PC-3 (cell line): ENCODE data around the gene FOSB. TPM values are rescaled to one million over a fixed set of nuclear protein-coding genes. Genes with fewer than 3 reads are reported as not detected.
A peak's percentile ranks its signal among the peaks of the same experiment; 100 is the strongest.

Source experiments
- ATAC-seq: fragments of 200-7000 bp; cut with Tn5 transposase; 2 replicates; pipeline ENCODE4 v1.9.1; 2020; ENCODE audit warnings: mild to moderate bottlenecking, moderate library complexity
- BruUV-seq: library from RNA; stranded (reverse); fragments of 400-500 nt; replicated peaks from 2 replicates; lab custom pipeline; 2021; lab: Mats Ljungman, UMichigan
- CTCF ChIA-PET: fragments of 300-600 bp; sonication (Branson Sonifier 250); formaldehyde crosslinking; loops from one replicate; lab custom pipeline; 2022; ENCODE audit warnings: antibody characterized with exemption; lab: Charles Lee
- POLR2A ChIA-PET: fragments of 300-600 bp; sonication (Branson Sonifier 250); formaldehyde crosslinking; loops from one replicate; lab custom pipeline; 2022; ENCODE audit warnings: antibody characterized with exemption; ENCODE audit not compliant: unreplicated experiment; lab: Charles Lee
- DNase-seq: peaks from one replicate; pipeline ENCODE4 v3.0.0-alpha.2; 2015
- H2AFZ ChIP-seq: fragments of 300-600 bp; sonication (generic); 2 replicates; pipeline ENCODE4 v1.6.0; 2016; ENCODE audit warnings: antibody characterized with exemption, low read length
- H3F3A ChIP-seq: fragments of 300-600 bp; sonication (generic); one replicate; pipeline ENCODE4 v1.6.0; 2017; ENCODE audit warnings: antibody characterized with exemption, low read length, control low read depth, mild to moderate bottlenecking; ENCODE audit not compliant: unreplicated experiment
- H3K27ac ChIP-seq: fragments of 300-600 bp; sonication (generic); 2 replicates; pipeline ENCODE4 v1.5.1; 2016; ENCODE audit warnings: mild to moderate bottlenecking, low read length
- H3K27me3 ChIP-seq: fragments of 300-600 bp; sonication (generic); 2 replicates; pipeline ENCODE4 v1.6.1; 2016; ENCODE audit warnings: low read length, mixed read lengths
- H3K36me3 ChIP-seq: fragments of 300-600 bp; sonication (generic); 2 replicates; pipeline ENCODE4 v1.6.1; 2016; ENCODE audit warnings: low read depth, mixed run types, low read length, mixed read lengths
- H3K4me1 ChIP-seq: fragments of 300-600 bp; sonication (generic); 2 replicates; pipeline ENCODE4 v1.5.1; 2016; ENCODE audit warnings: low read length; ENCODE audit not compliant: insufficient read depth
- H3K4me2 ChIP-seq: fragments of 300-600 bp; sonication (generic); 2 replicates; pipeline ENCODE4 v1.6.0; 2016; ENCODE audit warnings: low read length
- H3K4me3 ChIP-seq: fragments of 300-600 bp; sonication (generic); 2 replicates; pipeline ENCODE4 v1.5.1; 2016; ENCODE audit warnings: mild to moderate bottlenecking, low read length, mixed read lengths
- H3K79me2 ChIP-seq: fragments of 300-600 bp; sonication (generic); 2 replicates; pipeline ENCODE4 v1.6.1; 2017; ENCODE audit warnings: low read length, mixed read lengths
- H3K9ac ChIP-seq: fragments of 300-600 bp; sonication (generic); 2 replicates; pipeline ENCODE4 v1.6.0; 2016; ENCODE audit warnings: mild to moderate bottlenecking, low read length
- H3K9me2 ChIP-seq: fragments of 300-600 bp; sonication (generic); replicated peaks from 2 replicates; pipeline ENCODE4 v1.6.1; 2016; ENCODE audit warnings: mixed run types, low read length, mixed read lengths
- H3K9me3 ChIP-seq: fragments of 300-600 bp; sonication (generic); 2 replicates; pipeline ENCODE4 v1.6.1; 2016; ENCODE audit warnings: low read length, mixed read lengths
- H4K20me1 ChIP-seq: fragments of 300-600 bp; sonication (generic); 2 replicates; pipeline ENCODE4 v1.6.1; 2016; ENCODE audit warnings: low read length, mixed read lengths
- EZH2 ChIP-seq: fragments of 300-600 bp; sonication (generic); IDR thresholded peaks from one replicate; pipeline ENCODE4 v1.6.1; 2017; ENCODE audit warnings: antibody characterized with exemption, mild to moderate bottlenecking, low read length; ENCODE audit not compliant: unreplicated experiment
- EZH2phosphoT487 ChIP-seq: fragments of 300-600 bp; sonication (generic); IDR thresholded peaks from 2 replicates; pipeline ENCODE4 v1.6.1; 2018; ENCODE audit warnings: mild to moderate bottlenecking, antibody characterized with exemption, low read length, borderline replicate concordance
- intact Hi-C: fragments of 100-400 bp; cut with micrococcal nuclease; formaldehyde crosslinking; loops from 2 replicates; pipeline ENCODE4 v1.9.0; 2023
- total RNA-seq: library from RNA; depleted of rRNA; stranded (reverse); fragments of >200 nt; gene quantifications from 2 replicates; pipeline ENCODE4 v1.2.3, GENCODE V29; 2014
- TF ChIP-seq, protein P1 (sequence below): fragments of 300-600 bp; sonication (generic); conservative IDR thresholded peaks from 2 replicates; pipeline ENCODE4 v1.5.1; 2017; ENCODE audit warnings: antibody characterized with exemption, low read depth, mild to moderate bottlenecking, low read length

The FOSB gene
- total RNA-seq, 1 experiment from 2014 or later: 35.8 TPM

DNA sequence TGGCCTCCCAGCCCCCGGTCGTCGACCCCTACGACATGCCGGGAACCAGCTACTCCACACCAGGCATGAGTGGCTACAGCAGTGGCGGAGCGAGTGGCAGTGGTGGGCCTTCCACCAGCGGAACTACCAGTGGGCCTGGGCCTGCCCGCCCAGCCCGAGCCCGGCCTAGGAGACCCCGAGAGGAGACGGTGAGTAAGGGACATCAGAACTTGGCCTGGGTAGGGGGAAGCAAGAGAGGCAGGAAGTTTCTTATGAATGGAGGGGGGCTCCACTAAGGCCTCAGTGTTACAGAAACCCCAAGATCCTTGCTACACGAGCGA, 2.9 kb downstream of the FOSB start:
- no TSS peak for BruUV-seq
- ATAC-seq: no peak
- TF ChIP-seq EZH2phosphoT487 (no peak), EZH2 (no peak)
- TF ChIP-seq, protein P1, sequence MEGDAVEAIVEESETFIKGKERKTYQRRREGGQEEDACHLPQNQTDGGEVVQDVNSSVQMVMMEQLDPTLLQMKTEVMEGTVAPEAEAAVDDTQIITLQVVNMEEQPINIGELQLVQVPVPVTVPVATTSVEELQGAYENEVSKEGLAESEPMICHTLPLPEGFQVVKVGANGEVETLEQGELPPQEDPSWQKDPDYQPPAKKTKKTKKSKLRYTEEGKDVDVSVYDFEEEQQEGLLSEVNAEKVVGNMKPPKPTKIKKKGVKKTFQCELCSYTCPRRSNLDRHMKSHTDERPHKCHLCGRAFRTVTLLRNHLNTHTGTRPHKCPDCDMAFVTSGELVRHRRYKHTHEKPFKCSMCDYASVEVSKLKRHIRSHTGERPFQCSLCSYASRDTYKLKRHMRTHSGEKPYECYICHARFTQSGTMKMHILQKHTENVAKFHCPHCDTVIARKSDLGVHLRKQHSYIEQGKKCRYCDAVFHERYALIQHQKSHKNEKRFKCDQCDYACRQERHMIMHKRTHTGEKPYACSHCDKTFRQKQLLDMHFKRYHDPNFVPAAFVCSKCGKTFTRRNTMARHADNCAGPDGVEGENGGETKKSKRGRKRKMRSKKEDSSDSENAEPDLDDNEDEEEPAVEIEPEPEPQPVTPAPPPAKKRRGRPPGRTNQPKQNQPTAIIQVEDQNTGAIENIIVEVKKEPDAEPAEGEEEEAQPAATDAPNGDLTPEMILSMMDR: no peak
- Histone ChIP-seq H3K4me2 (peak overlapping the region; percentile 97), H3K4me3 (peak overlapping the region; percentile 79), H3K4me1 (peaks cover 11% of the 10 kb centered on the region), H3K36me3 (no peaks in the 10 kb centered on the region), H3K27me3 (no peaks in the 10 kb centered on the region), H3F3A (no peaks in the 10 kb centered on the region), H2AFZ (no peak overlapping the region), H3K9ac (no peak overlapping the region), H3K9me2 (no peaks in the 10 kb centered on the region), H3K27ac (peak overlapping the region; percentile 46), H3K79me2 (peaks cover 16% of the 10 kb centered on the region), H3K9me3 (no peaks in the 10 kb centered on the region), H4K20me1 (peaks cover 33% of the 10 kb centered on the region)
- DNase-seq: no peak
- POLR2A ChIA-PET: no interaction called here
- intact Hi-C loops: no loop called here
- CTCF ChIA-PET: no interaction called here

DNA sequence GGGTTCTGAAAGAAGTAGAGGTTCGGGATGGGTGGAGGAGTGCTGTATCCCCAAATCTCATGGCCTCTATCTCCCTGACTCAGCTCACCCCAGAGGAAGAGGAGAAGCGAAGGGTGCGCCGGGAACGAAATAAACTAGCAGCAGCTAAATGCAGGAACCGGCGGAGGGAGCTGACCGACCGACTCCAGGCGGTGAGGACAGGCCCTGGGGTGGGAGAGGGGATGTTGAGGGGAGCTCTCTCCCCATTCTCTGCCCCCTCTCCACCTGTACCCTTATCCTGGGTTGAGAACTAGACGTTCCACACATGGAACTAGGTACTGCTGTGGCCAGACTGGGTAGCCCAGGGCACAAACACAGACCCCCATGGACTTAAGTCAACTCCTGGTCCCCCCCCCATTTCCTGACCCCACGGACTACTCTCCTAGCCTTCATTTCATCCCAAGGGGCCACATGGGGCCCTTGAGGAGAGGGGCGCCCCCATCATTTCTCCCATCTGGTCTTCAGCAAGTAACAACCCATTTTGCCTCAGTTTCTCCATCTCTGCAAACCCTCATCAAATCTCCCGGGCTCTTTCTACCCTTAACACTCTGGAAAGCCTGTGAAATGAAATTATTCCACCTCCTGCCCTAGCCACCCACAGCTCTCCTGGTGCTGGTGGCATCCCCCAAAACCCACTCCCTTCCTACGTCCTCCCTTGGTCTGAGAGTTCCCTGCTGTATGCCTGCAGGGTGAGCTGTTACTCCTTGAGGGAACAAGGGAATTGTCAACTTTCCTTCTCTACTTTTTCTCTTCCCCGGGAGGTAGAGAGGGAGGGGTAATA, 3.5 kb downstream of the FOSB start:
- no TSS peak for BruUV-seq
- POLR2A ChIA-PET: no interaction called here
- ATAC-seq (no peak), DNase-seq (no peak)
- Histone ChIP-seq H3K27me3 (no peaks in the 10 kb centered on the region), H3K79me2 (peaks cover 16% of the 10 kb centered on the region), H2AFZ (no peak overlapping the region), H3K27ac (no peak overlapping the region), H3K9ac (no peak overlapping the region), H3F3A (no peaks in the 10 kb centered on the region), H3K4me2 (peak overlapping the region; percentile 97), H3K36me3 (no peaks in the 10 kb centered on the region), H3K4me3 (peak overlapping the region; percentile 79; the same call in 1 of the 2 replicates), H3K9me2 (no peaks in the 10 kb centered on the region), H4K20me1 (peaks cover 33% of the 10 kb centered on the region), H3K9me3 (no peaks in the 10 kb centered on the region), H3K4me1 (peaks cover 11% of the 10 kb centered on the region)
- TF ChIP-seq EZH2 (no peak), EZH2phosphoT487 (no peak)
- TF ChIP-seq, protein P1: no peak
- intact Hi-C loops: no loop called here
- CTCF ChIA-PET: no interaction called here

DNA sequence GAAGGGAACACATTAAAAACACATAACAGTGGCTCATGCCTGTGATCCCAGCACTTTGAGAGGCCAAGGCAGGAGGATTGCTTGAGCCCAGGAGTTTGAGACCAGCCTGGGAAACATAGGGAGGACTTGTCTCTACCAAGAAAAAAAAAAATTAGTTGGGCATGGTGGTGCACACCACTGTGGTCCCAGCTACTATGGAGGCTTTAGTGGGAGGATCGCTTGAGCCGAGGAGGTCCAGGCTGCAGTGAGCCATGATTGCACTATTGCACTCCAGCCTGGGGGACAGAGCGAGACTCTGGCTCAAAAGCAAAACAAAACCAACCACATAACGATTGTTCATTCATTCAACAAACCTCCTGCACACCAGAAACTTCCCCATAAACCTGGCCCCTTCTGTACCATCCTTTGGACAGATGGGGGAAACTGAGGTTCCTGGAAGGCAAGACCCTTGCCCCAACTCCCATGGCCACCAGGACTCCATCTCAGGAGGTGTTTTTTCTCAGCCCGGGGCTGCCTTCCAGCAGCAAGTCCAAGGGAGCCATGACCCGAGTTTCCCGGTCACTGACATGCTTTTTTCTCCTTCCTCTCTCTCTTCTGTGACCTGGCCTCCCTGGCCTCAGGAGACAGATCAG, 4.3 kb downstream of the FOSB start:
- no peaks in the 10 kb centered on the region for H3K36me3 ChIP-seq
- no peak for DNase-seq
- intact Hi-C loops: no loop called here
- H3K27ac ChIP-seq: no peak overlapping the region
- no peak overlapping the region for H3K9ac ChIP-seq
- H3K9me2 ChIP-seq: no peaks in the 10 kb centered on the region
- H3K79me2 ChIP-seq: peaks cover 16% of the 10 kb centered on the region
- ATAC-seq: no peak
- ChIA-PET POLR2A (no interaction called here), CTCF (no interaction called here)
- no TSS peak for BruUV-seq
- H3K4me1 ChIP-seq: peaks cover 11% of the 10 kb centered on the region
- no peak for TF ChIP-seq EZH2phosphoT487
- no peak for TF ChIP-seq EZH2
- TF ChIP-seq, protein P1: no peak
- no peak overlapping the region for H3K4me2 ChIP-seq
- H3K9me3 ChIP-seq: no peaks in the 10 kb centered on the region
- H3F3A ChIP-seq: no peaks in the 10 kb centered on the region
- no peak overlapping the region for H2AFZ ChIP-seq
- no peaks in the 10 kb centered on the region for H3K27me3 ChIP-seq
- H3K4me3 ChIP-seq: no peak overlapping the region
- H4K20me1 ChIP-seq: peaks cover 33% of the 10 kb centered on the region
